Vagina (tissue), 2 donors: ENCODE results near the gene AHCYL1. TPM values are rescaled to one million over a fixed set of nuclear protein-coding genes. Genes with fewer than 3 reads are reported as not detected.
A peak's percentile ranks its signal among the peaks of the same experiment; 100 is the strongest.

ENCODE experiments used
- DNase-seq, 2 donors: peaks; one replicate each; pipeline ENCODE4 v3.0.0-alpha.2; 2017; ENCODE audit errors: extremely low spot score in 2 of 2
- H3K27ac ChIP-seq: fragments of 200-600 bp; sonication (generic); one replicate; pipeline ENCODE4 v1.5.1; 2019
- H3K27me3 ChIP-seq: fragments of 200-600 bp; sonication (generic); one replicate; pipeline ENCODE4 v1.5.1; 2019
- H3K36me3 ChIP-seq, 2 donors: fragments of 200-600 bp; sonication (generic); one replicate each; pipeline ENCODE4 v1.5.1; 2017 to 2019
- H3K4me1 ChIP-seq: fragments of 200-600 bp; sonication (generic); one replicate; pipeline ENCODE4 v1.5.1; 2019
- H3K4me3 ChIP-seq, 2 donors: fragments of 200-600 bp; sonication (generic); 1 replicate in 1 of 2; 2 replicates in 1 of 2; pipeline ENCODE4 v1.5.1; 2016 to 2019
- H3K9me3 ChIP-seq: fragments of 200-600 bp; sonication (generic); one replicate; pipeline ENCODE4 v1.5.1; 2019
- CTCF ChIP-seq, 3 experiments: fragments of 450-650 bp in 2 of 3; fragments of 200-600 bp in 1 of 3; sonication (generic) in 1 of 3; IDR thresholded peaks; one replicate each; pipeline ENCODE4 v1.5.1; 2017 to 2019; ENCODE audit warnings: antibody characterized with exemption in 3 of 3, mild to moderate bottlenecking in 2 of 3, moderate library complexity in 2 of 3
- POLR2A ChIP-seq, 2 donors: fragments of 450-650 bp; IDR thresholded peaks; one replicate each; pipeline ENCODE4 v1.6.1; 2017; ENCODE audit warnings: antibody characterized with exemption in 2 of 2, mild to moderate bottlenecking in 2 of 2, moderate library complexity in 2 of 2
- POLR2AphosphoS5 ChIP-seq, 2 donors: sonication (generic); formaldehyde crosslinking; IDR thresholded peaks; one replicate each; pipeline ENCODE4 v1.9.0; 2017; ENCODE audit warnings: antibody characterized with exemption in 2 of 2, mild to moderate bottlenecking in 2 of 2, low read depth in 1 of 2; ENCODE audit not compliant: insufficient read depth in 1 of 2
- intact Hi-C: fragments of 100-400 bp; cut with DNase I; formaldehyde crosslinking; loops from one replicate; pipeline ENCODE4 v1.15.1; 2023
- total RNA-seq: library from RNA; depleted of rRNA; stranded (reverse); fragments of >200 nt; gene quantifications from one replicate; pipeline ENCODE4 v1.2.3, GENCODE V29; 2016

AHCYL1 gene
- total RNA-seq, 1 donor from 2014 or later = 75.6 TPM

- peaks cover 16% of the 10 kb centered on the region for H3K27me3 ChIP-seq
Observed at GRCh38 chr1:110067479-110067892, 82.9 kb downstream of the AHCYL1 start.

GRCh38 chr1:110067893-110068645, 83.5 kb downstream of the AHCYL1 start:
- TF ChIP-seq POLR2AphosphoS5 (IDR thresholded peaks at IDR 0.05; ENCODE audit: insufficient read depth in 1 of 2, low read depth in 1 of 2) (peak in 1 of 2 donors; percentile 67), POLR2A (IDR thresholded peaks at IDR 0.05) (no peak), CTCF (IDR thresholded peaks at IDR 0.05) (no peak)

More at GRCh38 chr1:110067479-110067892, 82.9 kb downstream of the AHCYL1 start:
- no peak overlapping the region for H3K4me3 ChIP-seq
- TF ChIP-seq POLR2AphosphoS5 (IDR thresholded peaks at IDR 0.05; ENCODE audit: insufficient read depth in 1 of 2, low read depth in 1 of 2) (no peak), CTCF (IDR thresholded peaks at IDR 0.05) (no peak), POLR2A (IDR thresholded peaks at IDR 0.05) (no peak)
- no peak overlapping the region for H3K27ac ChIP-seq
- intact Hi-C loops = no loop called here
- no peak for DNase-seq
- no peaks in the 10 kb centered on the region for H3K9me3 ChIP-seq
- H3K36me3 ChIP-seq = no peaks in the 10 kb centered on the region
- H3K4me1 ChIP-seq = peaks cover 12% of the 10 kb centered on the region

GRCh38 chr1:110068646-110069403, 84.3 kb downstream of the AHCYL1 start:
- Histone ChIP-seq H3K27me3 (peaks cover 16% of the 10 kb centered on the region), H3K9me3 (no peaks in the 10 kb centered on the region), H3K27ac (no peak overlapping the region), H3K36me3 (no peaks in the 10 kb centered on the region), H3K4me1 (peaks cover 12% of the 10 kb centered on the region), H3K4me3 (no peak overlapping the region)
- DNase-seq = no peak
- TF ChIP-seq POLR2A (IDR thresholded peaks at IDR 0.05) (no peak), POLR2AphosphoS5 (IDR thresholded peaks at IDR 0.05; ENCODE audit: insufficient read depth in 1 of 2, low read depth in 1 of 2) (peak in 1 of 2 donors; percentile 64)
- intact Hi-C loops = no loop called here

More at GRCh38 chr1:110067893-110068645, 83.5 kb downstream of the AHCYL1 start:
- H3K27ac ChIP-seq = no peak overlapping the region
- no peak overlapping the region for H3K4me3 ChIP-seq
- no peak for DNase-seq
- H3K4me1 ChIP-seq = peaks cover 12% of the 10 kb centered on the region
- H3K36me3 ChIP-seq = no peaks in the 10 kb centered on the region
- intact Hi-C loops = no loop called here
- no peaks in the 10 kb centered on the region for H3K9me3 ChIP-seq
- peaks cover 16% of the 10 kb centered on the region for H3K27me3 ChIP-seq

- Histone ChIP-seq H3K9me3 (no peaks in the 10 kb centered on the region), H3K36me3 (no peaks in the 10 kb centered on the region), H3K27me3 (peaks cover 16% of the 10 kb centered on the region), H3K4me3 (peak overlapping the region in 1 of 2 donors; percentile 30), H3K4me1 (peaks cover 12% of the 10 kb centered on the region), H3K27ac (no peak overlapping the region)
- intact Hi-C loops = no loop called here
- no peak for DNase-seq
- TF ChIP-seq POLR2AphosphoS5 (IDR thresholded peaks at IDR 0.05; ENCODE audit: insufficient read depth in 1 of 2, low read depth in 1 of 2) (no peak), CTCF (IDR thresholded peaks at IDR 0.05) (no peak), POLR2A (IDR thresholded peaks at IDR 0.05) (no peak)
Observed at GRCh38 chr1:110069404-110070281, 85.1 kb downstream of the AHCYL1 start.

- DNase-seq = no peak
- Histone ChIP-seq H3K27me3 (peaks cover 16% of the 10 kb centered on the region), H3K4me3 (peak overlapping the region in 1 of 2 donors; percentile 30), H3K9me3 (no peaks in the 10 kb centered on the region), H3K4me1 (peaks cover 12% of the 10 kb centered on the region), H3K36me3 (no peaks in the 10 kb centered on the region), H3K27ac (no peak overlapping the region)
- TF ChIP-seq POLR2AphosphoS5 (IDR thresholded peaks at IDR 0.05; ENCODE audit: insufficient read depth in 1 of 2, low read depth in 1 of 2) = no peak
- TF ChIP-seq POLR2A (IDR thresholded peaks at IDR 0.05) = no peak
- intact Hi-C loops = no loop called here
Observed at GRCh38 chr1:110070282-110070669, 85.7 kb downstream of the AHCYL1 start.
